K562 (cell line): ENCODE data around the gene TBL1X.

Experiments
- KAT8 ChIP-seq: fragments of 450-650 bp; IDR thresholded peaks from 2 replicates; pipeline ENCODE4 v1.6.1; 2016; ENCODE audit warnings: low read depth, mild to moderate bottlenecking
- KLF1 ChIP-seq: fragments of 450-650 bp; IDR thresholded peaks from 2 replicates; pipeline ENCODE4 v1.6.1; 2016; ENCODE audit warnings: missing genetic modification characterization, missing compliant biosample characterization
- MAX ChIP-seq: sonication (generic); formaldehyde crosslinking; IDR thresholded peaks from 2 replicates; pipeline ENCODE4 v1.9.0; 2022; ENCODE audit warnings: mild to moderate bottlenecking, missing genetic modification reagents
- NR3C1 ChIP-seq: sonication (generic); formaldehyde crosslinking; IDR thresholded peaks from 2 replicates; pipeline ENCODE4 v1.8.1; 2022; ENCODE audit warnings: missing genetic modification reagents
- PHF21A ChIP-seq: fragments of 450-650 bp; IDR thresholded peaks from 2 replicates; pipeline ENCODE4 v1.6.1; 2017; ENCODE audit warnings: low read depth, borderline replicate concordance
- REST ChIP-seq, 2 experiments: fragments of 450-650 bp; formaldehyde crosslinking in 1 of 2; IDR thresholded peaks; 2 replicates each; pipeline versions ENCODE4 v1.4.0 to v1.6.1; 2014 to 2020; ENCODE audit warnings: mild to moderate bottlenecking in 2 of 2, borderline replicate concordance in 1 of 2, low read depth in 1 of 2
- SP1 ChIP-seq: sonication (generic); formaldehyde crosslinking; IDR thresholded peaks from 2 replicates; pipeline ENCODE4 v1.8.1; 2022; ENCODE audit warnings: mild to moderate bottlenecking, missing genetic modification reagents

- no peak for TF ChIP-seq PHF21A
- TF ChIP-seq KLF1 (tag): no peak
- TF ChIP-seq REST (IDR thresholded peaks at IDR 0.05; ENCODE audit: borderline replicate concordance): no peak
- no peak for TF ChIP-seq REST (CRISPR knock-in tag; IDR thresholded peaks at IDR 0.05; ENCODE audit: low read depth)
- no peak for TF ChIP-seq NR3C1 (CRISPR knock-in tag)
- TF ChIP-seq MAX: no peak
- TF ChIP-seq KAT8: no peak
- no peak for TF ChIP-seq SP1
These were observed 198.4 kb downstream of the TBL1X start for GRCh38 chrX:9663216-9663615.
